Aorta (tissue), 5 donors: ENCODE results near the gene ASPA. TPM values are rescaled to one million over a fixed set of nuclear protein-coding genes. Genes with fewer than 3 reads are reported as not detected.

Experiments
- ATAC-seq: fragments of 200-7000 bp; cut with Tn5 transposase; one replicate; pipeline ENCODE4 v1.9.1; 2022; ENCODE audit warnings: moderate library complexity; ENCODE audit not compliant: low FRiP score
- DNase-seq, 2 donors: peaks; one replicate each; pipeline ENCODE4 v3.0.0-alpha.2; 2020
- H3K27ac ChIP-seq, 2 donors: one replicate each; pipeline ENCODE4 v1.5.1; 2013; ENCODE audit warnings: low read length in 2 of 2, mild to moderate bottlenecking in 2 of 2, moderate library complexity in 2 of 2, control low read depth in 1 of 2, inconsistent platforms in 1 of 2, low read depth in 1 of 2
- H3K27me3 ChIP-seq, 2 donors: one replicate each; pipeline ENCODE4 v1.6.1; 2013; ENCODE audit warnings: control low read depth in 1 of 2, low read length in 1 of 2, mild to moderate bottlenecking in 1 of 2, moderate library complexity in 1 of 2; ENCODE audit not compliant: insufficient read depth in 2 of 2, control insufficient read depth in 1 of 2
- H3K36me3 ChIP-seq, 2 donors: one replicate each; pipeline ENCODE4 v1.6.1; 2013; ENCODE audit warnings: control low read depth in 1 of 2, low read length in 1 of 2, mild to moderate bottlenecking in 1 of 2; ENCODE audit not compliant: insufficient read depth in 2 of 2, control insufficient read depth in 1 of 2
- H3K4me1 ChIP-seq, 2 donors: one replicate each; pipeline ENCODE4 v1.6.1; 2013; ENCODE audit warnings: low read length in 2 of 2, control low read depth in 1 of 2, mild to moderate bottlenecking in 1 of 2, moderate library complexity in 1 of 2; ENCODE audit not compliant: insufficient read depth in 2 of 2, control insufficient read depth in 1 of 2
- H3K4me3 ChIP-seq, 2 donors: one replicate each; pipeline ENCODE4 v1.5.1; 2013; ENCODE audit warnings: low read length in 2 of 2, control low read depth in 1 of 2, mild to moderate bottlenecking in 1 of 2
- H3K9me3 ChIP-seq: one replicate; pipeline ENCODE4 v1.6.1; 2013; ENCODE audit warnings: mild to moderate bottlenecking, low read length; ENCODE audit not compliant: control insufficient read depth
- WGBS, 2 donors: extraction: QIAGEN DNeasy Blood & Tissue Kit; methylation state at CpG; one replicate each; pipeline ENCODE4 v1.1.7; 2013; 5-methylcytosine and 5-hydroxymethylcytosine counted together
- intact Hi-C, 2 donors: fragments of 100-400 bp; cut with DNase I; formaldehyde crosslinking; loops; one replicate each; pipeline versions ENCODE4 v1.14.2 to v1.15.0; 2022
- polyA plus RNA-seq, 2 donors: library from polyadenylated mRNA; stranded (reverse); fragments of 200-250 nt; gene quantifications; one replicate each; pipeline ENCODE4 v1.2.3, GENCODE V29; 2013
- total RNA-seq, 2 donors: library from RNA; stranded (reverse); fragmentation: NEBNext Ultra II Directional; extraction: Animal tissue kit (Norgen Biotek cat#: 25700); gene quantifications; one replicate each; pipeline ENCODE4 v1.2.1, GENCODE V29; 2021
- donor health status: healthy with polysubstance abuse.
- donor health status: Bipolar disorder and iron deficiency.
- donor health status: DM: no; HTN: no; CAD: no.
- donor health status: DM: no; HTN: no; CAD: no.
- donor health status: DM: yes; HTN: yes; CAD: no.

ASPA gene
- total and polyA plus RNA-seq, 4 donors = 0.10 to 6.6 (median 3.8) TPM

DNA sequence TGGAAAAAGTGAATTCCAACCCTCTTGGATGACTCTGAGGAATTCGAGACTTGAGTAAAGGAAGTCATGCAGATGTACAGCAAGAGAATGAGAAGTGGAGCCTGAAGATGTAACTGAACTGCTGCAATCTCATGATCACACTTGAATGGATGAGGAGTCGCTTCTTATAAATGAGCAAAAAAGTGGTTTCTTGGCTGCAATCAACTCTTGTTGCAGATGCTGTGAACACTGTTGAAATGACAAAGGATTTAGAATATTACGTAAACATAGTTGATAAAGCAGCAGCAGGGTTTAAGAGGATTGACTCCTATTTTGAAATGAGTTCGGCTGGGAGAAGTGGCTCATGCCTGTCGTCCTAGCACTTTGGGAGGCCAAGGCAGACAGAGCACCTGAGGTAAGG lies 25.5 kb downstream of the ASPA start:
- Histone ChIP-seq H3K9me3 (no peaks in the 10 kb centered on the region), H3K36me3 (no peaks in the 10 kb centered on the region), H3K27ac (no peak overlapping the region), H3K4me1 (no peaks in the 10 kb centered on the region), H3K27me3 (no peaks in the 10 kb centered on the region), H3K4me3 (no peak overlapping the region)
- no peak for ATAC-seq
- DNase-seq = no peak
- 86% methylated on average over 5 of the region's 5 CpGs for WGBS, 2 donors
- intact Hi-C loops = no loop called here

DNA sequence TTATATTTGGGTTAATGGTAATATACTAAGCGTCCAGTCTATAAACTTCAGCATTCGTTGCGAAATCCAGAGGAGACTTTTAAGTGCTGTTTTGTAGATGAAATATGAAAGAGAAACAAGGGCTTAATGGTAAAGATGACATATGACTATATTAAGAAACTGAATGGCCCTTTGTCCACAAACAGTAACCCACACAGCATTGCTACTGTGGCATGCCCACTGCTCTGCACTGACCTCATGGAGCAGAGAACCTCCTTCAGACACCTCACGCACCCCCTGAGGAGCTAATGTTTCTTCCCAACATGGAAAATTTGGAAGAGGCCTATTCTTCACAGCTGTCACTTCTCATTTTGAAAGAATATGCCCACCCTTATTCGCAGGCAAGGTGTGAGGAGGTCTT lies 26.7 kb downstream of the ASPA start:
- no peaks in the 10 kb centered on the region for H3K36me3 ChIP-seq
- 70 to 71% methylated on average over 5 of the region's 5 CpGs for WGBS, 2 donors
- DNase-seq = no peak
- no peaks in the 10 kb centered on the region for H3K27me3 ChIP-seq
- H3K9me3 ChIP-seq = no peaks in the 10 kb centered on the region
- H3K4me1 ChIP-seq = no peaks in the 10 kb centered on the region
- intact Hi-C loops = no loop called here
- no peak overlapping the region for H3K4me3 ChIP-seq
- no peak for ATAC-seq
- no peak overlapping the region for H3K27ac ChIP-seq

DNA sequence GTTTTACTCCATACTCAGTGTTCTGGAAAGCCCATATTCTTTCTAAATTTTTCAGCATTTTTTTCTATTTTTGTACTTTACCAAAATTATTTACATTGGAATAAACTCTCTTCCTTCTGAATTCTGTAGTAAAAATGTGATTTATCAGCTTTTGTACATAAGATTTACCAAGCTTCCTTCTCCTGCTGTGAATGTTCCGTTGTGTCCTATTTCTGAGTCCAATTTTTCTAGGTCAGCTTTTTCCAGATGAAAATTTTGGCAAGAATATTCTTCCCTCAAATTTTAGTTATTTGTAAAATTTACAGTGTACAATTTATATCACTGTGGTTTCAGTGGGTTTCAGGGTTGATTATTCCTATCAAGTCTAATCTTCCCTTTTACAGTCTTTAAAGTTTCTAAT lies 27.5 kb downstream of the ASPA start:
- no peak for ATAC-seq
- no peak for DNase-seq
- no peaks in the 10 kb centered on the region for H3K4me1 ChIP-seq
- no peaks in the 10 kb centered on the region for H3K9me3 ChIP-seq
- H3K27ac ChIP-seq = no peak overlapping the region
- no peak overlapping the region for H3K4me3 ChIP-seq
- 14% methylated on average over 1 of the region's 1 CpG for WGBS, 2 donors
- intact Hi-C loops = no loop called here
- H3K27me3 ChIP-seq = no peaks in the 10 kb centered on the region
- H3K36me3 ChIP-seq = no peaks in the 10 kb centered on the region

DNA sequence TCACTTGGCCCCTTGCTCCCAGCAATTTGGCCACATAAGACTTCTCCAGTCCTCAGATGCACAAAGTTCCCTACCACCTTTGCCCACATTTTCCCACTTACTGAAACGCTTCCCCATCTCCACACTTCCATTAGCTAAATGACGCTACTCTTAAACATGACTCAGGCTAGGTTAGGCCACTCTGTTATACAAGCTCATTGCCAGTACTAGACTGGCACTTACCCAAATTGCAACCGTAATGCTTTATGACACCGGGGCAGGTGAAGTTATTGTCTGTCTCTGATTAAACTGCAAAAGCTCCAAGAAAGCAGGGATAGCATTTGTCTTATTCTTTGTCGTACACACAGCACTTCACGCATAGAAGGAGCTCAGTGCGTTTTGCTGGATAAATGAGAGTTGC lies 29.2 kb downstream of the ASPA start:
- DNase-seq (no peak), ATAC-seq (no peak)
- intact Hi-C loops = no loop called here
- no peaks in the 10 kb centered on the region for H3K27me3 ChIP-seq
- H3K27ac ChIP-seq = no peak overlapping the region
- H3K9me3 ChIP-seq = no peaks in the 10 kb centered on the region
- no peak overlapping the region for H3K4me3 ChIP-seq
- H3K4me1 ChIP-seq = no peaks in the 10 kb centered on the region
- 92% methylated on average over 7 of the region's 7 CpGs for WGBS, 2 donors
- H3K36me3 ChIP-seq = no peaks in the 10 kb centered on the region

DNA sequence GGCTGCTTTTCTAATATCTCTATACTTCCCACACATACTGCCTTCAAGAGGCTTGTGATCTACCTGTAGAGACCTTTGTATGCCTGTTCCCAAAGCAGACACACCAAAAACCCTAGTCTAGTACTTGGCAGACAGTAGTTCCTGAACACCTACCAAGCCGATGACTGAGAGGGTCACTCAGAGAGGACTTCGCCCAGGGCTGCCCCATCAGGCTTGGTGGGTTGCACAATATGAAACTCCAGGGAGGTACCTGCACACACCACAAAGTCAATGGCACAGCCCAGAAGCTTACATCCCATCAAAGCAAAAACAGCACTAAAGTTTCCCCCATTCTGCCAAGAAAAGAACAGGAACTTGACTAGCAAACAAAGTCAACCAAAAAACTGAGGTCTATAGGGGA lies 30.3 kb downstream of the ASPA start:
- intact Hi-C loops = no loop called here
- WGBS, 2 donors = 90 to 96% methylated on average over 2 of the region's 2 CpGs
- Histone ChIP-seq H3K36me3 (no peaks in the 10 kb centered on the region), H3K4me3 (no peak overlapping the region), H3K4me1 (no peaks in the 10 kb centered on the region), H3K27me3 (no peaks in the 10 kb centered on the region), H3K27ac (no peak overlapping the region), H3K9me3 (no peaks in the 10 kb centered on the region)
- no peak for ATAC-seq
- DNase-seq = no peak

DNA sequence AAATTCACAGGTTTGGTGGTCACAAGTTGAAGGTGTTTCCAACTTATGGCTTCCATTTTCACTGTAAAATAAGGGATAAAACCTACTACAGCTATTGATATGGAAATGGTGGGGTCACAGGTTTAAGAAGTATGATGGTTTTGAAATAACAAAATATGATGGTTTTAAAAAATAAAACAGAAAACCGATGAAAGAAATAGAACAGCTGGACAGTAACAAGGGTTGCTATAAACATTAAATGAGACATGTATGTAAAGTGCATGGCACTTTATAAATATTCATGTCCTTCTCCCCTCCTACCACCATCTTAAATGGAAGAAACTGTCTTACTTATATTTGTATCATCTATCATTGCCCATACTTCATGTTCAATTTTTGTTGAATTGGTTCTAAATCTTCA lies 31.3 kb downstream of the ASPA start:
- 67 to 71% methylated on average over 1 of the region's 1 CpG for WGBS, 2 donors
- Histone ChIP-seq H3K27ac (no peak overlapping the region), H3K4me1 (no peaks in the 10 kb centered on the region), H3K27me3 (no peaks in the 10 kb centered on the region), H3K36me3 (no peaks in the 10 kb centered on the region), H3K9me3 (no peaks in the 10 kb centered on the region), H3K4me3 (no peak overlapping the region)
- DNase-seq = no peak
- intact Hi-C loops = no loop called here
- no peak for ATAC-seq

DNA sequence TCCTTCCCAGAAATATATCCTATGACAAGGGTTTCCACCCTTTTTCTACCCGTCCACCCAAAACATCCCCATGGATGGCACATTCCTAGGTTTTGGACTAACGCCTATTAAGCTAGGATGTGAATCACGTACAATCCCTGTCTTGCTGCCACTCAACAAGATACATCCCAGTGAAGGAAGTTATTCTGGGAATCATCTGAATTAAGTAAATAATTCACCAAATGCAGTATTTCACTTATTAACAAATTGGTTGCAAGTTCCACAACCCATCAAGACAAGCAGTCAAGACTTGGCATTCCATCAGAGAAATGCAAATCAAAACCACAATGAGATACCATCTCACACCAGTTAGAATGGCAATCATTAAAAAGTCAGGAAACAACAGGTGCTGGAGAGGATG lies 32.1 kb downstream of the ASPA start:
- ATAC-seq (no peak), DNase-seq (no peak)
- H3K36me3 ChIP-seq = no peaks in the 10 kb centered on the region
- intact Hi-C loops = no loop called here
- no peaks in the 10 kb centered on the region for H3K9me3 ChIP-seq
- H3K27ac ChIP-seq = no peak overlapping the region
- H3K27me3 ChIP-seq = no peaks in the 10 kb centered on the region
- WGBS, 2 donors = 70 to 71% methylated on average over 3 of the region's 3 CpGs
- no peaks in the 10 kb centered on the region for H3K4me1 ChIP-seq
- H3K4me3 ChIP-seq = no peak overlapping the region

DNA sequence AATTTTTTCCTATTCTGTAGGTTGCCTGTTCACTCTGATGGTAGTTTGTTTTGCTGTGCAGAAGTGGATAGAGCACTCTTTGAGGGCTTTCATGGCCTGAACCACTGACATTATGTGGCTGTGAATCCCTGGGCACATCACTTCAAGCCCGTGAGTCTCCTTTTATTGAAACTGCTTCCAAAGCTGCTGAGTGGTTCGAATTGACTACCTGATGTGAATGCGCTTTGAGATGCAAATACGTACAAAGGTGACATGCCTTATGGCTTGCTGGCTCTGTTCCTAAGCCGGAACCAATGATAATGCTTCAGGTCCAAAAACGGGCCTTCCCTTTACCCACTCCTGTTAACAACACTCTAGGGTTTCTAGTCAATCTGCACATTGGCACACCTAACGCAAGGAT lies 34.3 kb downstream of the ASPA start:
- H3K27ac ChIP-seq = no peak overlapping the region
- no peak for ATAC-seq
- no peaks in the 10 kb centered on the region for H3K9me3 ChIP-seq
- H3K27me3 ChIP-seq = no peaks in the 10 kb centered on the region
- H3K4me1 ChIP-seq = no peaks in the 10 kb centered on the region
- H3K4me3 ChIP-seq = no peak overlapping the region
- intact Hi-C loops = no loop called here
- 67 to 69% methylated on average over 7 of the region's 7 CpGs for WGBS, 2 donors
- no peak for DNase-seq
- H3K36me3 ChIP-seq = no peaks in the 10 kb centered on the region

DNA sequence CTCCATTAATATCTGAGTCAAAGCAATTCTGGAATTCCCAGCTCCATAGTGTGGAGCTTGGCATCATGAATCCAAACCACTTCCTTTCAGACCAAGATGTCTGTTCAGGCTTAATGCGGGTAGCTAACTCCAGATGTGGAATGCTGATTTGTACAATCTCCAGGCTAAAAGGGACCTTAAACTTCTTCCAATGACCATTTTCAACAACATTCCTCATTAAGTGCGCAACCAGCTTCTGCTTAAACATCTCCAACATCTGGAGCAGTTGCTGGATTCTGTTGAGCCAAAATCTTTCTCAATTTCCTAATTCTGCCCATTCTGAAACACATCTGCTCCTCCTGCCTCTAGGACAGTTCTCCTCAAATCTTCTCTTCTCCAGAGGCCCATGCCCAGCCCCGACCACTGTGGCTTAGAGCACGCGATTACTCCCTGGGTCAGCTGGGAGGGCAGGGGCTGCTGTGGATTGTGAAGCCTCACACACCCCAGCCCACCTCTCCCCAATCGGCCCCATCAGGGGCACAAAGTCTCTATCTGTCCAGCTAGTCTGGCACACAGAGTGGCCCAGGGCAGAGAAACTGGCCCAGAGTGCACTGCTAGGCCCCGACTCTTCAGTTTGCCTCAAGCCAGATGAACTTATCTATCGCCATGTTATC lies 36.2 kb downstream of the ASPA start:
- DNase-seq (no peak), ATAC-seq (peak; percentile 59)
- H3K27me3 ChIP-seq = no peaks in the 10 kb centered on the region
- WGBS, 2 donors = 52% methylated on average over 8 of the region's 8 CpGs
- H3K4me3 ChIP-seq = no peak overlapping the region
- H3K9me3 ChIP-seq = no peaks in the 10 kb centered on the region
- intact Hi-C loops = no loop called here
- no peaks in the 10 kb centered on the region for H3K4me1 ChIP-seq
- H3K27ac ChIP-seq = no peak overlapping the region
- no peaks in the 10 kb centered on the region for H3K36me3 ChIP-seq
